ENCODE data around the gene PRSS8.

Gene PRSS8

GRCh38 chr16:31129568-31130335, 5.8 kb downstream of the PRSS8 start:
- no peak for DNase-seq

DNA sequence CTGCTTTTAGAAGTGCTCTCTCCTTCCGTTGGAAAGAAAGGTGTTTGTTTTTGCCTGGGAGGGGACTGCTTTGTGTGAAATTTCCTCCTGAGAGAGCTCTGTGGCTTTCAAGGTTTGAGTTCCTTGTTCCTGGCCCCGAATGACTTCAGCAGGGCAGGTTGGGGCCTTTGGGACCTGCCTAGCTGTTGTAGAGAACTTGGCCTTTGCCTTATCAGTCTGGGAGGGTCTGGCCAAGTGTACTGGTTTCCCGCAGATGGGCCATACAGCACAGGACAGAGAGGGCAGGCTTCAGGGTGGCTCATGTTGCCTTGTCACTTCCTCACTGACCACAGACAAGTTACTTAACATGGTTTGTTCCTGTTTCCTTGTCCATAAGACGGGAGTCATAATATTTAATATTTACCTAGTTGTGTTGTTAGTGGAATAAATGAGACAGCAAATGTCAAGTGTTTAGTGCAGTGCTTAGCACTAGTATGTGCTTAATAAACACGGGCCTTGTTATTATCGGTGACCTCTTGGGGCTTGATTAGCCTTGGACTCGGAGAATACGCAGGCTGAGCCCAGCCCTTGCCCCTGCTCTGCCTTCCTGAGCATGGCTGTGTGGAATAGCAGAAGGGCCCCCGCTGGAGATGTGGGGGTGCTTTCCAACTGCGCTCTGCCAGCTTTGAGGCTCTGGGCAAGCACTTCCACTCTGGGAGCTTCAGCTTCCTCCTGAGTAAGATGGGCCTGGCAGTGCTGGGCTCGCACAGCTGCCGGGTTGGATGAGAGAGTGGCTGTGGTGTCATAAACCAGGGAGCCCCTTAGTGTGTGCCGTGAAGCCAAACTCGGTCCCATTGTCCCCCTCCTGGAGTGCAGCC, 6.6 kb downstream of the PRSS8 start:
- no peak for DNase-seq

- DNase-seq = no peak
Measured at GRCh38 chr16:31127182-31127581, 8.3 kb downstream of the PRSS8 start.

GRCh38 chr16:31125844-31126243, 9.7 kb downstream of the PRSS8 start:
- no peak for DNase-seq

DNA sequence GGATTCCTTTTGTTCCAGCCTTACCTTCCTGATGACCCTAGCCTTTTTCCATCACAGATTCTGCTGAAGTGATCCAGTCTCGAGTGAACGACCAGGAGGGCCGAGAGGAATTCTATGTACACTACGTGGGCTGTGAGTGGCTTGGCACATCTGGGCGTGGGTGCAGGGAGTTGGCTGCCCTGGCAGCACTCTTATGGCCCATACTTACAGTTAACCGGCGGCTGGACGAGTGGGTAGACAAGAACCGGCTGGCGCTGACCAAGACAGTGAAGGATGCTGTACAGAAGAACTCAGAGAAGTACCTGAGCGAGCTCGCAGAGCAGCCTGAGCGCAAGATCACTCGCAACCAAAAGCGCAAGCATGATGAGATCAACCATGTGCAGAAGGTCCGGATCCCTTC, 15.4 kb downstream of the PRSS8 start:
- DNase-seq = no peak

DNA sequence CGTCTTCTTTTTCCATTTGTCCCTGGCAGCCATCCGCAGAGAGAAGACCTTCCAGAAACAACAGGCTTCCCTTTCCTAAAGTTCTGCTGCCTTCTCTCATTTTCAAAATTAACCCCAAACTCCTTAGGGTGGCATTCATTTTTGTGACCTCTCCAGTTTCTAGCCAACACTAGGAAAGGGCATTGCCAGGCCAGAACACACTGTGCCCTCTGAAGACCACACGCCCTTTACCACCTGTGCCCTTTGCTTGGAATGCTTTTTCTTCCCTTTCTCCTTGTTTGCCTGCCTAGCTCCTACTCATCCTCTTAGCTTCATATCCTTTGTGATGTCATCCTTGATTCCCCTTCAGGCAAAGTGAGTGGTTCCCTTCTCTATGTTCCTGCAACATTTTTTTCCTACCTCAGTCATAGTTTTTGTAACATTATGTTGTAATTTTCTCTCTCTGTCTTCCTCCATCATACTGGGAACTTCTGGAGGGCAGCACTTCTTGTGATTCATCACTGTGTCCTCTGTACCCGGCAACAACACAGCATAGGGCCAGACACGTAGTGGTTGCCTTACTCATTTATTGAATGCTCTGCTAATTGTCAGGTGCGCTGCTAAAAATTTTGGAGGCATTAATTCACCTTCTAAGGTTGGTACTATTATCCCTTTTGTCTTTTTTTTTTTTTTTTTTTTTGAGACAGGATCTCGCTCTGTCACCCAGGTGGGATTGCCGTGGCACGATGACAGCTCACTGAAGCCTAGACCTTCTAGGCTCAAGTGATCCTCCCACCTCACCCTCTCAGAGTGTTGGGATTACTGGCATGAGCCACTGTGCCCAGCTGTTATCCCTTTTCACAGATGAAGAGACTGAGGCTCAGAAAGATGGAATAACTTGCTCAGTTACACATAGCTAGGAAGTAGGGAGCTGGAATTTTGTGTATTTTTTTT, 17.0 kb downstream of the PRSS8 start:
- no peak for DNase-seq

DNA sequence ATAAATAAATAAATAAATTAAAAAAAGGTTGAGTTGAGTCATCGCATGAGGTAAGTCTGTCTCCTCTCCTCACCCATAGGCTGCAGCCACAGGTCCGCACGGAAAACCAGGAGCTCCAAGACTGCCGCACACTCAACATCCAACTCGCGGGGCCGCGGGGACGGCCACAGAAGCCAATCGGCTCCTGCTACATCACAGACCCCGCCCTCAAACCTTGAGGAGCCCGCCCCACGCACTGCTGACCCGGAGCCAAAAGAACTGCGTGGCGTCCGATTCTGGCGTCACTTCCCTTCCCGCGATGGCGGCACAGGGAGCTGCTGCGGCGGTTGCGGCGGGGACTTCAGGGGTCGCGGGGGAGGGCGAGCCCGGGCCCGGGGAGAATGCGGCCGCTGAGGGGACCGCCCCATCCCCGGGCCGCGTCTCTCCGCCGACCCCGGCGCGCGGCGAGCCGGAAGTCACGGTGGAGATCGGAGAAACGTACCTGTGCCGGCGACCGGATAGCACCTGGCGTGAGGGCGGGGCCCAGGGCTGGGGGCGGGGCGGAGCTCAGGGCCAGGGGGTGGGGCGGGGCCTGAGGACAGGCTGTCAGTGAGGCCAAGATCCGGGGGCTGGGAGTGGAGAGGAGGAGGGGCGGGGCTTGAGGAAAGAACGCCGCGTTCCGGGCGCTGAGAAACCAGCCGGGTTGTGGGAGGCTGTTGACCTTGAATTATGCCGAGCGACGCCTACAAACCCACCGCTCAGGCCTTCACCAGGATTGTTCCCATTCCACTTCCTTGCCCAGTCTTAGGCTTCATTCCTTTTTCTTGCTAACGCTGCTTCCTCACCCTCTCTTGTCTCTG, 17.9 kb downstream of the PRSS8 start, which contains the start of gene KAT8:
KAT8 (plus strand) TSS at position 281 of the 839 bp plus-strand sequence; CDS start at position 299, 18 bp downstream.
- peak; percentile 99 for DNase-seq

GRCh38 chr16:31114468-31114867, 21.1 kb downstream of the PRSS8 start:
- no peak for DNase-seq

- DNase-seq = no peak
Measured at GRCh38 chr16:31113121-31114120, 22.1 kb downstream of the PRSS8 start.

DNA sequence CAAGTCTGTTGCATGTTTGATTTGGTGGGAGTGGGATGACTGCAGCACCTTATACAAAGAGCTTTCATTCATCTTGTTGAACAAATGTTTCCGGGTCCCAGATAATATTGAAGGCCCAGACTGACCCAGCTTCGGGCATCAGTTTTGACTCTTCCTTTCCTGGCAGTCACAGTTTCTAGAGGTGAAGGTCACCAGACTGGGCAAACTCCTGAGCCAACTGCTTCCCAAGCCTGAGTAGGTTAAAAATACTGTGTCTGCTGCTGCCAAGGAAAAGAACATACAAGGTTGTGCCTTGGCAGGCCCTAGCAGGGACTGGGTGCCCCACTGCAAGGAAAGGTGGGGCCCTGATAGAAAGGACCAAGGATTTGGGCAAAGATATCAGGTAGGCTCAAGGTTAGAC, 22.8 kb downstream of the PRSS8 start:
- no peak for DNase-seq

GRCh38 chr16:31111881-31112466, 23.6 kb downstream of the PRSS8 start:
- DNase-seq = no peak

GRCh38 chr16:31110106-31111034, 25.2 kb downstream of the PRSS8 start:
- DNase-seq = no peak

GRCh38 chr16:31109622-31110021, 25.9 kb downstream of the PRSS8 start:
- no peak for DNase-seq

DNA sequence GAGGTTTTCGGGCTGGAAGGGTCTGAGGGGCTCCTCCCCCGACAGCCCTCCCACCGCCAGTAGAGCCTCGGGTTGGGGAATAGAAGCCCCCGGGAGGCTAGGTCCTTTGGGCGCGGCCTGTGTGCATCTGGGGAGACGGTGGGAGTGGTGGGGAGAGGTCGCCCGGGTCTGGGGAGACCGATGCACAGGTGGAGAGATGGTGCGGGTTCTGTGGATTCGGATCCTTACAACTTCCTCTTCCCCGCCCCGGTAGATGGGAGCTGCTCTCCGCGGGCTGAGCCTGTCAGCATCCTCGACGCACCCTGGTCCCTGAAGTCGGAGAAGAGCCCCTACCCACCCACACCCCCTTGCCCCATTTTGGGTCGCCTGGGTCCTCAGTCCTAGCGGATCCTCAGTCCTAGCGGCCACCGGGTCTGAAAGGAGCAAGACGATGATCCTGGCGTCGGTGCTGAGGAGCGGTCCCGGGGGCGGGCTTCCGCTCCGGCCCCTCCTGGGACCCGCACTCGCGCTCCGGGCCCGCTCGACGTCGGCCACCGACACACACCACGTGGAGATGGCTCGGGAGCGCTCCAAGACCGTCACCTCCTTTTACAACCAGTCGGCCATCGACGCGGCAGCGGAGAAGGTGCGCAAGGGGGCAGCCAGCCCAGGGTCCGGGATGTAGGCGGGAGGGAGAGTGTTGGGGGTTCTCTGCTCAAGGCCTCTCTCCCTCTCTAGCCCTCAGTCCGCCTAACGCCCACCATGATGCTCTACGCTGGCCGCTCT, 26.6 kb downstream of the PRSS8 start:
- DNase-seq = no peak

GRCh38 chr16:31108035-31108793, 27.3 kb downstream of the PRSS8 start, which contains the start of gene BCKDK:
Gene BCKDK (plus strand): TSS chr16:31108386. CDS start chr16:31109224, 838 bp downstream.
- peak; percentile 76 for DNase-seq

GRCh38 chr16:31107465-31107867, 28.1 kb downstream of the PRSS8 start:
- no peak for DNase-seq

All from right kidney (tissue), 1 donor.